Transverse colon (tissue), 4 donors: ENCODE measurements around the gene MYG1. TPM values are rescaled to one million over a fixed set of nuclear protein-coding genes. Genes with fewer than 3 reads are reported as not detected.

Source experiments
- DNase-seq: peaks from one replicate; pipeline ENCODE4 v3.0.0-alpha.2; 2019
- H3K27ac ChIP-seq, 4 donors: fragments of 200-600 bp; sonication (generic); 2 replicates each; pipeline ENCODE4 v1.5.1; 2016 to 2018; ENCODE audit warnings: inconsistent platforms in 4 of 4
- H3K27me3 ChIP-seq: fragments of 200-600 bp; sonication (generic); 2 replicates; pipeline ENCODE4 v1.5.1; 2017; ENCODE audit warnings: inconsistent platforms
- H3K36me3 ChIP-seq, 4 donors: fragments of 200-600 bp; sonication (generic); 2 replicates each; pipeline ENCODE4 v1.5.1; 2017 to 2019; ENCODE audit warnings: inconsistent platforms in 4 of 4
- H3K4me1 ChIP-seq, 4 donors: fragments of 200-600 bp; sonication (generic); 2 replicates each; pipeline ENCODE4 v1.5.1; 2017 to 2020; ENCODE audit warnings: inconsistent platforms in 4 of 4
- H3K4me3 ChIP-seq, 4 donors: fragments of 200-600 bp; sonication (generic); 1 replicate in 1 of 4; 2 replicates in 3 of 4; pipeline versions ENCODE4 v1.5.1 to v1.6.1; 2017 to 2019; ENCODE audit warnings: inconsistent platforms in 4 of 4
- H3K9me3 ChIP-seq, 2 donors: fragments of 200-600 bp; sonication (generic); 2 replicates each; pipeline ENCODE4 v1.5.1; 2017 to 2019; ENCODE audit warnings: inconsistent platforms in 2 of 2
- CTCF ChIP-seq, 5 experiments: fragments of 200-600 bp in 3 of 5; fragments of 450-650 bp in 2 of 5; sonication (generic) in 3 of 5; IDR thresholded peaks; 1 replicate in 2 of 5; 2 replicates in 3 of 5; pipeline ENCODE4 v1.5.1; 2016 to 2017; ENCODE audit warnings: antibody characterized with exemption in 5 of 5, inconsistent platforms in 3 of 5, mild to moderate bottlenecking in 2 of 5, moderate library complexity in 1 of 5
- EP300 ChIP-seq: sonication (generic); formaldehyde crosslinking; IDR thresholded peaks from one replicate; pipeline ENCODE4 v1.6.1; 2017; ENCODE audit warnings: antibody characterized with exemption, low read depth
- POLR2A ChIP-seq: fragments of 450-650 bp; IDR thresholded peaks from one replicate; pipeline ENCODE4 v1.6.1; 2016; ENCODE audit warnings: antibody characterized with exemption, mild to moderate bottlenecking, moderate library complexity
- POLR2AphosphoS5 ChIP-seq, 3 donors: sonication (generic); formaldehyde crosslinking; IDR thresholded peaks; one replicate each; pipeline ENCODE4 v1.6.1; 2016; ENCODE audit warnings: antibody characterized with exemption in 3 of 3
- WGBS, 2 donors: methylation state at CpG; one replicate each; pipeline ENCODE4 v1.1.5; 2018; ENCODE audit warnings: low coverage in 1 of 2; 5-methylcytosine and 5-hydroxymethylcytosine counted together
- in situ Hi-C, 4 donors: fragments of 200-750 bp; cut with MboI; loops; one replicate each; pipeline versions ENCODE4 v1.15.0 to v1.15.1; 2017; ENCODE audit warnings: low sequenced_read_pairs in 3 of 4, low pct_ligation_motif_present in 1 of 4, low pct_unique_long_range_greater_than_20kb in 1 of 4
- intact Hi-C: fragments of 100-400 bp; cut with DNase I; formaldehyde crosslinking; loops from one replicate; pipeline ENCODE4 v1.15.1; 2023; ENCODE audit warnings: low total_unique reads
- total RNA-seq, 4 donors: library from RNA; depleted of rRNA; stranded (reverse); fragments of >200 nt; gene quantifications; one replicate each; pipeline ENCODE4 v1.1.0, GENCODE V29; 2016

MYG1 gene
- total RNA-seq, 4 donors from 2014 or later, result 12.7 to 37.0 (median 24.3) TPM

DNA sequence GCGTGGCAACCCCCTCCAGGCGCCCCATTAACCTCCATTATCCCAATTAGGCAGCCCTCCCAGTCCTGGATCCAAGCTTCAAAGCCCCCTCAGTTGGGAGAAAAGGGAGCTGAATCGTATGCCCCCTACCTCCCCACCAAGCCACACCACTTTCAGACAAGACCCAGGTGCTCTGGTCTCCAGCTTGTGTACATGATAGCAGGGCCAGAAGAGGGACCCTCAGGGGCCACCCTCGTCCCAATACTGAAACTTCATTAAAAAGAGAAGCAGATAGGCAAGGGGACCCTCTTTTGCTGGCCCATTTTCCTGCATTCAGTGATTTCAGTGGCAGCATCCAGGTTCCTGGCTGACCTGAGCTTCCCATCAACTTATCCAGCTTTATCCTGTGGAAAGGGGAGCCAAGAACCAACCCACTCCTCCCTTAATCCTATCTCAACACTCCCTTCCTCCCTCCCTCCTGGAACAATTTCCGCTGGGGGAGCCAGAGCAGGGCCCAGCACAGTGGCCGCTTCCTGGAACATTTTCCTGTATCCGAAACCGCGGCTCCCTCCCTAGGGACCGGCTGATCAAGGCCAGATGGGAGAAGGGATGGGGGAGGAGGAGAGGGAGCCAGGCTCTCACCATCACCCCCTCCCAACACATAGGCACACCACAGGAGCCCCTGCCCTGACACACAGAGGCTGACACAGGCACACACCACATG is 46.1 kb downstream of the MYG1 start:
- intact Hi-C loops (loop anchor here (10.0 kb wide), 1 partner anchor 159 kb away; the partner anchor contains the start of genes NPFF and TARBP2), in situ Hi-C loops (loop anchor here in 1 of 4 donors (10.0 kb wide), 1 partner anchor 159 kb away; the partner anchor contains the start of genes NPFF and TARBP2)
- no peaks in the 10 kb centered on the region for H3K36me3 ChIP-seq
- no peaks in the 10 kb centered on the region for H3K9me3 ChIP-seq
- H3K27ac ChIP-seq, result peak overlapping the region; percentile 80 to 89 (median 86)
- no peak for DNase-seq
- TF ChIP-seq POLR2A (no peak), CTCF (IDR thresholded peaks at IDR 0.05) (no peak), EP300 (no peak), POLR2AphosphoS5 (IDR thresholded peaks at IDR 0.05) (no peak)
- H3K27me3 ChIP-seq, result no peaks in the 10 kb centered on the region
- WGBS, 2 donors, result 39 to 80% methylated on average over 1 to 10 of the region's 10 CpGs
- H3K4me3 ChIP-seq, result peak overlapping the region in 2 of 4 donors; percentile 59 to 67
- peaks cover 0 to 13% (median 5%) of the 10 kb centered on the region in 4 donors for H3K4me1 ChIP-seq

GRCh38 chr12:53346491-53346890 is 47.0 kb downstream of the MYG1 start:
- Histone ChIP-seq H3K4me3 (no peak overlapping the region), H3K36me3 (no peaks in the 10 kb centered on the region), H3K4me1 (peaks cover 0 to 13% (median 5%) of the 10 kb centered on the region in 4 donors), H3K27ac (no peak overlapping the region), H3K27me3 (no peaks in the 10 kb centered on the region), H3K9me3 (no peaks in the 10 kb centered on the region)
- DNase-seq, result no peak
- 80% methylated on average over 1 of the region's 1 CpG; no CpG with 5 or more reads in 1 of the 2 donors for WGBS, 2 donors
- in situ Hi-C loops, result loop anchor here in 1 of 4 donors (10.0 kb wide), 1 partner anchor 158 kb away; the partner anchor contains the start of genes NPFF and TARBP2
- TF ChIP-seq POLR2A (no peak), POLR2AphosphoS5 (IDR thresholded peaks at IDR 0.05) (no peak), EP300 (no peak), CTCF (IDR thresholded peaks at IDR 0.05) (no peak)
- intact Hi-C loops, result loop anchor here (10.0 kb wide), 1 partner anchor 158 kb away; the partner anchor contains the start of genes NPFF and TARBP2

DNA sequence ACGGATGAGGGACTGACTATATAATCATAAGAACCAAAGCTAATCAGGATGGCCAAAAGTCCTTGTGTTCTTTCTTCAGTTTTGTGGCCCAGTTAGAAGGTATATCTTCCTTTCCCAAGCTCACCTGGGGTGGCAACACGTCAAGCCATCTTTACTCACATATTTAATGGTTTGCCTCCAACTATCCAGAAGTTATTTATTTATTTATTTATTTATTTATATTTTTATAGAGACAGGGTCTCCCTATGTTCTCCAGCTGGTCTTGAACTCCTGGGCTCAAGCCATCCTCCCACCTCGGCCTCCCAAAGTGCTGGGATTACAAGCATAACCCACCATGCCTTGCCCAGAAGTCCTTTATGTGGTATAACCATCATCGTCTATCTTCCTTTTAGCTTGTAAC is 48.4 kb downstream of the MYG1 start:
- H3K27ac ChIP-seq, result no peak overlapping the region
- H3K9me3 ChIP-seq, result no peaks in the 10 kb centered on the region
- no peak for DNase-seq
- TF ChIP-seq CTCF (IDR thresholded peaks at IDR 0.05), result no peak
- H3K27me3 ChIP-seq, result no peaks in the 10 kb centered on the region
- H3K36me3 ChIP-seq, result no peaks in the 10 kb centered on the region
- in situ Hi-C loops (loop anchor here in 1 of 4 donors (10.0 kb wide), 1 partner anchor 157 kb away; the partner anchor contains the start of genes NPFF and TARBP2), intact Hi-C loops (loop anchor here (10.0 kb wide), 1 partner anchor 157 kb away; the partner anchor contains the start of genes NPFF and TARBP2)
- no peak overlapping the region for H3K4me3 ChIP-seq
- H3K4me1 ChIP-seq, result peaks cover 0 to 18% (median 10%) of the 10 kb centered on the region in 4 donors
- WGBS, 2 donors, result 87 to 96% methylated on average over 3 to 4 of the region's 4 CpGs

GRCh38 chr12:53352331-53353256 is 53.1 kb downstream of the MYG1 start:
- no peaks in the 10 kb centered on the region for H3K27me3 ChIP-seq
- H3K4me3 ChIP-seq, result no peak overlapping the region
- WGBS, 2 donors, result 61 to 75% methylated on average over 16 to 21 of the region's 21 CpGs
- peak overlapping the region; percentile 58 to 79 (median 68) for H3K27ac ChIP-seq
- H3K9me3 ChIP-seq, result no peaks in the 10 kb centered on the region
- in situ Hi-C loops, result loop anchor here in 1 of 4 donors (5.0 kb wide), 1 partner anchor 70 kb away; the partner anchor contains the start of gene AMHR2
- peak; percentile 90 for DNase-seq
- peaks cover 0 to 14% (median 10%) of the 10 kb centered on the region in 4 donors for H3K4me1 ChIP-seq
- intact Hi-C loops, result no loop called here
- peak; percentile 83 to 96 (median 89) for TF ChIP-seq CTCF (IDR thresholded peaks at IDR 0.05)
- TF ChIP-seq EP300, result no peak
- no peak for TF ChIP-seq POLR2A
- no peaks in the 10 kb centered on the region for H3K36me3 ChIP-seq
